Measurements from ENCODE around the gene MLANA.

Gene MLANA

GRCh38 chr9:5846096-5846495 lies 44.6 kb upstream of the MLANA start:
- TF ChIP-seq TAF1 (IDR thresholded peaks at IDR 0.05; ENCODE audit: borderline replicate concordance, insufficient read depth, low read length): no peak
- TF ChIP-seq REST (IDR thresholded peaks at IDR 0.05; ENCODE audit: insufficient read depth in 1 of 2, low read depth in 2 of 2, low read length in 2 of 2): no peak
- no peak for TF ChIP-seq POLR2AphosphoS5 (IDR thresholded peaks at IDR 0.05; ENCODE audit: low read depth, low read length)
- TF ChIP-seq SIN3A (IDR thresholded peaks at IDR 0.05; ENCODE audit: borderline replicate concordance, insufficient read depth, low read length): no peak
- no peak for TF ChIP-seq FOXP2 (optimal IDR thresholded peaks at IDR 0.05; ENCODE audit: borderline replicate concordance, extremely low read depth, extremely low read length, insufficient read depth)

GRCh38 chr9:5846501-5846921 lies 44.2 kb upstream of the MLANA start:
- no peak for TF ChIP-seq REST (IDR thresholded peaks at IDR 0.05; ENCODE audit: insufficient read depth in 1 of 2, low read depth in 2 of 2, low read length in 2 of 2)
- TF ChIP-seq FOXP2 (optimal IDR thresholded peaks at IDR 0.05; ENCODE audit: borderline replicate concordance, extremely low read depth, extremely low read length, insufficient read depth): no peak
- TF ChIP-seq POLR2AphosphoS5 (IDR thresholded peaks at IDR 0.05; ENCODE audit: low read depth, low read length): no peak
- no peak for TF ChIP-seq SIN3A (IDR thresholded peaks at IDR 0.05; ENCODE audit: borderline replicate concordance, insufficient read depth, low read length)
- TF ChIP-seq TAF1 (IDR thresholded peaks at IDR 0.05; ENCODE audit: borderline replicate concordance, insufficient read depth, low read length): no peak

GRCh38 chr9:5848372-5848882 lies 42.3 kb upstream of the MLANA start:
- TF ChIP-seq POLR2AphosphoS5 (IDR thresholded peaks at IDR 0.05; ENCODE audit: low read depth, low read length): no peak
- no peak for TF ChIP-seq REST (IDR thresholded peaks at IDR 0.05; ENCODE audit: insufficient read depth in 1 of 2, low read depth in 2 of 2, low read length in 2 of 2)
- TF ChIP-seq TAF1 (IDR thresholded peaks at IDR 0.05; ENCODE audit: borderline replicate concordance, insufficient read depth, low read length): no peak
- no peak for TF ChIP-seq SIN3A (IDR thresholded peaks at IDR 0.05; ENCODE audit: borderline replicate concordance, insufficient read depth, low read length)
- no peak for TF ChIP-seq FOXP2 (optimal IDR thresholded peaks at IDR 0.05; ENCODE audit: borderline replicate concordance, extremely low read depth, extremely low read length, insufficient read depth)

GRCh38 chr9:5850724-5851122 lies 40.0 kb upstream of the MLANA start:
- TF ChIP-seq REST (IDR thresholded peaks at IDR 0.05; ENCODE audit: insufficient read depth in 1 of 2, low read depth in 2 of 2, low read length in 2 of 2) (no peak), POLR2AphosphoS5 (IDR thresholded peaks at IDR 0.05; ENCODE audit: low read depth, low read length) (no peak), TAF1 (IDR thresholded peaks at IDR 0.05; ENCODE audit: borderline replicate concordance, insufficient read depth, low read length) (no peak)

- TF ChIP-seq SIN3A (IDR thresholded peaks at IDR 0.05; ENCODE audit: borderline replicate concordance, insufficient read depth, low read length) (no peak), TAF1 (IDR thresholded peaks at IDR 0.05; ENCODE audit: borderline replicate concordance, insufficient read depth, low read length) (no peak), POLR2AphosphoS5 (IDR thresholded peaks at IDR 0.05; ENCODE audit: low read depth, low read length) (no peak), REST (IDR thresholded peaks at IDR 0.05; ENCODE audit: insufficient read depth in 1 of 2, low read depth in 2 of 2, low read length in 2 of 2) (no peak), FOXP2 (optimal IDR thresholded peaks at IDR 0.05; ENCODE audit: borderline replicate concordance, extremely low read depth, extremely low read length, insufficient read depth) (no peak)
Measured at GRCh38 chr9:5851445-5851844, 39.2 kb upstream of the MLANA start.

Data from PFSK-1 (cell line).